HT1080 (cell line): ENCODE measurements around the gene RAB39A. TPM values are rescaled to one million over a fixed set of nuclear protein-coding genes. Genes with fewer than 3 reads are reported as not detected.
A peak's percentile ranks its signal among the peaks of the same experiment; 100 is the strongest.
"Not testable (repeated sequence)": the region's sequence is repeated elsewhere in the genome, so short reads cannot be mapped to it uniquely, and the experiment has no call there.

Experiments
- DNase-seq: peaks from one replicate; pipeline ENCODE4 v3.0.0-alpha.2; 2015; ENCODE audit warnings: low read depth
- polyA plus RNA-seq, 2 experiments: library from polyadenylated mRNA; depleted of rRNA; stranded (reverse); fragments of >200 nt; gene quantifications; 2 replicates each; pipeline ENCODE4 v1.2.3, GENCODE V29; 2015
- total RNA-seq: library from RNA; depleted of rRNA; stranded (reverse); fragments of >200 nt; shearing (Covaris generic); gene quantifications from 2 replicates; pipeline ENCODE4 v1.2.3, GENCODE V29; 2014; rRNA removed

Gene RAB39A, protein sequence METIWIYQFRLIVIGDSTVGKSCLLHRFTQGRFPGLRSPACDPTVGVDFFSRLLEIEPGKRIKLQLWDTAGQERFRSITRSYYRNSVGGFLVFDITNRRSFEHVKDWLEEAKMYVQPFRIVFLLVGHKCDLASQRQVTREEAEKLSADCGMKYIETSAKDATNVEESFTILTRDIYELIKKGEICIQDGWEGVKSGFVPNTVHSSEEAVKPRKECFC
- 0.60 and 0.64 TPM in 2 replicates for total RNA-seq
- not detected in 2 replicates for polyA plus RNA-seq (2015; cell fraction: cytosol; rRNA removed)
- polyA plus RNA-seq (2015; cell fraction: nucleus; rRNA removed) = not detected in 2 replicates

GRCh38 chr11:107928046-107928766 is at the start of gene RAB39A:
Gene RAB39A (plus strand): TSS chr11:107928448. CDS start chr11:107928569, 121 bp downstream.
- DNase-seq = peak; percentile 94

DNA sequence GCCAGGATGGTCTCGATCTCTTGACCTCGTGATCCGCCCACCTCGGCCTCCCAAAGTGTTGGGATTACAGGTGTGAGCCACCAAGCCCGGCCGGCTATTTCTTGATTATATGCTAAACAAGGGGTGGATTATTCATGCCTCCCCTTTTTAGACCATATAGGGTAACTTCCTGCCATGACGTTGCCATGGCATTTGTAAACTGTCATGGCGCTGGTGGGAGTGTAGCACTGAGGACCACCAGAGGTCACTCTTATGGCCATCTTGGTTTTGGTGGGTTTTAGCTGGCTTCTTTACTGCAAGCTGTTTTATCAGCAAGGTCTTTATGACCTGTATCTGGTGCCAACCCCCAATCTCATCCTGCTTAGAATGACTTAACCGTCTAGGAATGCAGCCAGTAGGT is 46.8 kb upstream of the RAB39A start:
- DNase-seq = peak; percentile 15

- no peak for DNase-seq
These were observed 46.0 kb upstream of the RAB39A start for GRCh38 chr11:107882095-107882820.

GRCh38 chr11:107898270-107898669 is 30.0 kb upstream of the RAB39A start:
- DNase-seq = peak; percentile 44

DNA sequence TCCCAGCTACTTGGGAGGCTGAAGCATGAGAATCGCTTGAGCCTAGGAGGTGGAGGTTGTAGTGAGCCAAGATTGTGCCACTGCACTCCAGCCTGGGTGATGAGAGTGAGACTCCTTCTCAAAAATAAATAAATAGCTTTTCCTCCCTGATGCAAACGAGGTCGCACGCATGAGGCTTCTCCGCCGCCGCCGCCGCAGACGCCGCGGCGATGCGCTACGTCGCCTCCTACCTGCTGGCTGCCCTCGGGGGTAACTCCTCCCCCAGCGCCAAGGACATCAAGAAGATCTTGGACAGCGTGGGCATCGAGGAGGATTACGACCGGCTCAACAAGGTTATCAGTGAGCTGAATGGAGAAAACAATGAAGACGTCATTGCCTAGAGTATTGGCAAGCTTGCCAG is 20.0 kb upstream of the RAB39A start:
- no peak for DNase-seq

DNA sequence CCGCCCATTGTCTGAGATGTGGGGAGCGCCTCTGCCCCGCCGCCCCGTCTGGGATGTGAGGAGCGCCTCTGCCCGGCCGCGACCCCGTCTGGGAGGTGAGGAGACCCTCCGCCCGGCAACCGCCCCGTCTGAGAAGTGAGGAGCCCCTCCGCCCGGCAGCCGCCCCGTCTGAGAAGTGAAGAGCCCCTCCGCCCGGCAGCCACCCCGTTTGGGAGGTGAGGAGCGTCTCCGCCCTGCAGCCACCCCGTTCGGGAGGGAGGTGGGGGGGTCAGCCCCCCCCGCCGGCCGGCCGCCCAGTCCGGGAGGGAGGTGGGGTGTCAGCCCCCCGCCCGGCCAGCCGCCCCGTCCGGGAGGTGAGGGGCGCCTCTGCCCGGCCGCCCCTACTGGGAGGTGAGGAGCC is 15.8 kb upstream of the RAB39A start:
- not testable (repeated sequence) for DNase-seq

DNA sequence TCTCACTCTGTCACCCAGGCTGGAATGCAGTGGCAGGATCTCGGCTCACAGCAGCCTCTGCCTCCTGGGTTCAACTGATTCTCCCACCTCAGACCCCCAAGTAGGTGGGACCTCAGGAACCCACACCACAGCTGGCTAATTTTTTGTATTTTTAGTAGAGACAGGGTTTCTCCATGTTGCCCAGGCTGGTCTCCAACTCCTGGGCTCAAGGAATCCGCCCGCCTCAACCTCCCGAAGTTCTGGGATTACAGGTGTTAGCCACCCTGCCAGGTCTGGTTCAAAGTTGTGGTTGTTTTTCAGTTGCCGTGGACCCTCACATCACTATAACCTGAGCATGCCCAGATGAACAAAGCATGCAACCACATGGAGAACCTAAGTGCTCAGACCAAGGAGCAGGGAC is 13.0 kb upstream of the RAB39A start:
- DNase-seq = no peak

GRCh38 chr11:107916671-107917241 is 11.5 kb upstream of the RAB39A start:
- DNase-seq = peak; percentile 43

- DNase-seq = no peak
These were observed 6.3 kb upstream of the RAB39A start for GRCh38 chr11:107921997-107922396.

DNA sequence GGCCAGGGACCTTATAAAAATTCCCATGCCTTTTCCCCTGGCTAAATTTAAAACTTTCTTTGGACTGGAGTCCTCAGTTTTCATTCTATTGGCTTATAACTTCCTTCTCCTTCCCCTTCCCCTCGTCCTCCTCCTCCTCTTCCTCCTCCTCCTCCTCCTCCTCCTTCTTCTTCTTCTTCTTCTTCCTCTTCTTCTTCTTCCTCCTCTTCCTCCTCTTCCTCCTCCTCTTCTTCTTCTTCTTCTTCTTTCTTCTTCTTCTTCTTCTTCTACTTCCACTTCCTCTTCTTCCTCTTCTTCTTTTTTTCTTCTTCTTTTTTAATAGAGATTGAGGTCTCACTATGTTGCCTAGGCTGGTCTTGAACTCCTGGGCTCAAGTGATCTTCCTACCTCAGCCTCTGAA is 4.7 kb upstream of the RAB39A start:
- not testable (repeated sequence) for DNase-seq

- no peak for DNase-seq
These were observed 3.9 kb upstream of the RAB39A start for GRCh38 chr11:107924306-107924705.

- no peak for DNase-seq
These were observed 689 bp upstream of the RAB39A start for GRCh38 chr11:107927559-107927958.

DNA sequence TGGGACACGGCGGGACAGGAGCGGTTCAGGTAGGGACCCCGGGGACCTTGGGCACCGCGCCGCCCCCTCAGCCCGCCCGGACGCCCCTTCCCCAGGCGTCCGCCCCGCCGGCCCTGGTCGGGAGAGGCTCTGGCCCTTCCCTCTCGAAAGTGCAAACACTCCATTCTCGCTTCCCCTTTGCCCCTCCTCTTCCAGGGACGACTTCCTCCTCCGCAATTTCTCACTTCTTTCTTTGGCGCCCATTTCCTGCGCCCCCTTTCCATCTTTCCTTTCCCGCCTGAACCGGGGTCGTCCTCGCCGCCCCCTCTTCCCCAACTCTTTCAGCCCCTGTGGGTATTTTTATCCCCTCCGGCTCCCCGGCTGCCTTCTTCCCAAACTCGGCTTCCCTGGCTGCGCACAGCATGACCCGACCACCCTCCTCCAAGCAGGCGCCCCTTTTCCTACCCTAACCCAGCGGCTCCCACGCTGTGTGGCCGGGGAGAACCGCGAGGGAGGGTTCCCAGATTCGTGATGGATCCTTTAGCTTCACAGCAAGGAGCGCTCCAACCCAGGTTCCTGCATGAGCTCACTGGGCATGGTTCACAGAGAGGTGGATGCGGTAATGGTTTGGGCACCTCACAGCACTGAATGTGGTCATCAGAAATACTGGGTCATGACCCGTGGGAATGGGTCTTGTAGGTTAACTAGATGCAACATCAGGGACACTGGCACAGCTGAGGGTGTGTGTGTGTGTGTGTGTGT is 689 bp downstream of the RAB39A start:
- no peak for DNase-seq

DNA sequence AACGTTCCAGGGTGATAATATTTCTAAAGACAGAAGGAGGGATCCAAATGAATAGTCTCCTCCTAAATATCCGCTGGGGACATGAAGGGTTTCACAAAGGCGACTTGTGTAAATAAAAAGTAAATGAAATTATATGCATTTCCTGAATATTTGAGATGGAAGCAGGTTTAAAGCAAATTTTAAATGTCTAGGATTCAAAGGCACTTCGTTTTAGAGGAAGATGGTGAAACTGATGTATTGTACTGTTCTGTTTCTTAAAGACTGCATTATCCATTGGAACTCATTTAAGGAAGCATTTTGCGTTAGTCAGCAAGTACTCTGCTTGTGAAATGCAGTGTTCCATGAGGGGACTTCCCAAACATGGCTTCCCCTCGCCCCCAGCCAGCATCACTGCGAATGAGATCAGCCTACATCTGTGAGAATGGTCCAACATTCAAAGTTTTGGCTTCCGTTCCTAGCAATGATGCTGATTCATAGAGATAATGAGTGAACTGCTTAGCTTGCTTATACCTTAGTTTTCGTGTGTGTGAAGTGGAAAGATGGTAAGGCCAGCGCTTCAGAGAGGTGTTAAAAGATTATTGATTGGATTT is 1.5 kb downstream of the RAB39A start:
- no peak for DNase-seq

GRCh38 chr11:107931206-107931605 is 3.0 kb downstream of the RAB39A start:
- no peak for DNase-seq

- no peak for DNase-seq
These were observed 19.7 kb downstream of the RAB39A start for GRCh38 chr11:107947904-107948303.

GRCh38 chr11:107948328-107948727 is 20.1 kb downstream of the RAB39A start:
- DNase-seq = not testable (repeated sequence)

- DNase-seq = no peak
These were observed 22.9 kb downstream of the RAB39A start for GRCh38 chr11:107951155-107951554.

DNA sequence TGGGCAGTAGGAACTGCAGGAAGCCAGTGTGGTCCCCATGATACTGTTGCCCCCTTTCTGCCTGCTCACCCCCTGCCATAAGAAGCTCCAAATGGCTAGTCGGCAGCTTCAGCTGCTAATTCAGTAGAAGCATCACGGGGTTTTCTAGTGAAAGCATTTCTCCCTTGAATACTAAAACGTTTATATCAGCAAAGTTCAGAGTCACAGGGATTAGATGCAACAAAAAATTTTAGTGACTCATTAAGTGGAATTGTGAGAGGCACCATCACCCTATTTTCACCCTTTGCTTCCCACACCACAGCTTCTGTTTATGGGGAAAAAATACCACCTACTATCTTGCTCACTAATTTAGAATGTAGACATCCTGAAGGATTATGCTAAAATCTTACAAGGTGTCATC is 25.2 kb downstream of the RAB39A start:
- no peak for DNase-seq

DNA sequence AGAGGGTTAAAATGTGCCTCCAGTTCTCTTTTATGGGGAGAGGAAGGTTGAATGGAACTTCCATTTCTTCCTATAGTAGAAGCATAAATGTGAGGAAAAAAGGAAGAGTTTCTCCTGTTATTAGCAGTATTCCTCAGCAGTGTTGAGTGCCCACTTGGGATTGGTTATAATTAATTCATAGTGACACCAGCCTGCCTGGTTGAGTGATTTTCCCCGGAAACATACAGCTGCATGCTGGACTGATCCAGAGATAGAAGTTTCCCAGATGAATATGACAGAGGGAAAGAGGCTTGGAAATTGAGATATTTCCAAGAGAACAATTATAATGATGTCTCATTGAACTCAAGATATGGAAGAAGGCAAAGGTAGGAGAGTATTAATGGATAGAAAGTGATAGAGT is 28.3 kb downstream of the RAB39A start:
- no peak for DNase-seq
